ENCODE results near the gene CFAP91.
"Not testable (repeated sequence)": the region's sequence is repeated elsewhere in the genome, so short reads cannot be mapped to it uniquely, and the experiment has no call there.

CFAP91 gene

GRCh38 chr3:119677641-119677934 lies 25.2 kb upstream of the CFAP91 start (continued):
- TF ChIP-seq PRDM2 (tag by site-specific recombination; IDR thresholded peaks at IDR 0.05; ENCODE audit: borderline replicate concordance): no peak
- TF ChIP-seq ZNF391 (tag by site-specific recombination; IDR thresholded peaks at IDR 0.05; ENCODE audit: borderline replicate concordance, low read depth): no peak
- no peak for TF ChIP-seq TSHZ1 (tag by site-specific recombination; IDR thresholded peaks at IDR 0.05; ENCODE audit: borderline replicate concordance)
- TF ChIP-seq ZNF184 (tag by site-specific recombination; IDR thresholded peaks at IDR 0.05): no peak
- no peak for TF ChIP-seq ZNF169 (tag by site-specific recombination; IDR thresholded peaks at IDR 0.05)
- peak; percentile 50; the same call in 1 of the 2 replicates for TF ChIP-seq PRDM10 (tag by site-specific recombination; IDR thresholded peaks at IDR 0.05)
- TF ChIP-seq OSR2 (tag by site-specific recombination; IDR thresholded peaks at IDR 0.05): no peak
- no peak for TF ChIP-seq ZNF404 (tag by site-specific recombination; IDR thresholded peaks at IDR 0.05)
- TF ChIP-seq ZNF23 (tag by site-specific recombination; IDR thresholded peaks at IDR 0.05; ENCODE audit: borderline replicate concordance): no peak
- TF ChIP-seq GLI2 (tag by site-specific recombination; IDR thresholded peaks at IDR 0.05; ENCODE audit: borderline replicate concordance, low read depth): no peak
- TF ChIP-seq ZSCAN5A (tag by site-specific recombination; IDR thresholded peaks at IDR 0.05): no peak
- no peak for TF ChIP-seq ZFP37 (tag by site-specific recombination; IDR thresholded peaks at IDR 0.05)
- no peak for TF ChIP-seq ZNF658 (tag by site-specific recombination; IDR thresholded peaks at IDR 0.05)
- no peak for TF ChIP-seq YY2 (tag by site-specific recombination; IDR thresholded peaks at IDR 0.05)
- no peak for TF ChIP-seq ZBTB26 (tag by site-specific recombination; optimal IDR thresholded peaks at IDR 0.05)
- TF ChIP-seq ZNF555 (tag by site-specific recombination; conservative IDR thresholded peaks at IDR 0.05): no peak
- no peak for TF ChIP-seq ZNF701 (tag by site-specific recombination; IDR thresholded peaks at IDR 0.05)

- H3K4me3 ChIP-seq (ENCODE audit: low read depth, low read length); CTCF ChIA-PET; POLR2A ChIA-PET; H3K4me1 ChIP-seq (ENCODE audit: control insufficient read depth, insufficient read depth, low read length); H3K27ac ChIP-seq (ENCODE audit: extremely low read depth, low read depth, low read length); H3K9me3 ChIP-seq (ENCODE audit: control insufficient read depth, insufficient read depth, low read depth, low read length): not testable (repeated sequence)
- peaks cover 4 to 22% of the 10 kb centered on the region in 2 experiments; a peak in 2 of 3 replicates for H3K36me3 ChIP-seq (ENCODE audit: control insufficient read depth in 2 of 2, insufficient read depth in 1 of 2, low read length in 2 of 2)
Observed at GRCh38 chr3:119678209-119678608, 24.6 kb upstream of the CFAP91 start.
